Endothelial cell of umbilical vein (primary cell): ENCODE measurements around the gene ATP13A5.

ENCODE experiments used
- CTCF ChIP-seq, 2 donors: IDR thresholded peaks; 1 replicate in 1 of 2; 2 replicates in 1 of 2; pipeline ENCODE4 v1.5.1; 2011; ENCODE audit warnings: low read length in 2 of 2, mild to moderate bottlenecking in 2 of 2, moderate library complexity in 2 of 2, control low read depth in 1 of 2, inconsistent platforms in 1 of 2, low read depth in 1 of 2; ENCODE audit not compliant: insufficient read depth in 1 of 2; ENCODE audit errors: extremely low read depth in 1 of 2
- EZH2 ChIP-seq: IDR thresholded peaks from 2 replicates; pipeline ENCODE4 v1.6.1; 2012; ENCODE audit warnings: borderline replicate concordance, low read depth, mild to moderate bottlenecking, moderate library complexity, low read length, inconsistent platforms; ENCODE audit not compliant: severe bottlenecking
- MYC ChIP-seq: IDR thresholded peaks from one replicate; pipeline ENCODE4 v1.6.1; 2011; ENCODE audit warnings: mild to moderate bottlenecking, low read depth, low read length
- POLR2AphosphoS5 ChIP-seq: IDR thresholded peaks from 2 replicates; pipeline ENCODE4 v1.6.1; 2012; ENCODE audit warnings: low read depth, mild to moderate bottlenecking, control low read depth, low read length, moderate library complexity; ENCODE audit not compliant: insufficient read depth

- TF ChIP-seq EZH2, result no peak
- TF ChIP-seq POLR2AphosphoS5, result no peak
- TF ChIP-seq CTCF (IDR thresholded peaks at IDR 0.05; ENCODE audit: extremely low read depth in 1 of 2, insufficient read depth in 1 of 2, low read depth in 1 of 2, low read length in 2 of 2), result no peak
- TF ChIP-seq MYC, result no peak
These were observed 13.3 kb upstream of the ATP13A5 start for GRCh38 chr3:193391902-193392301.
